Esophagus muscularis mucosa (tissue), 4 donors: Measurements from ENCODE around the gene DAB1. TPM values are rescaled to one million over a fixed set of nuclear protein-coding genes. Genes with fewer than 3 reads are reported as not detected.

Source experiments
- DNase-seq: peaks from one replicate; pipeline ENCODE4 v3.0.0-alpha.2; 2017; ENCODE audit errors: extremely low spot score
- H3K27ac ChIP-seq, 4 donors: fragments of 200-600 bp; sonication (generic); replicated peaks in 1 of 4; 1 replicate in 3 of 4; 2 replicates in 1 of 4; pipeline ENCODE4 v1.5.1; 2016 to 2019; ENCODE audit warnings: mild to moderate bottlenecking in 1 of 4
- H3K27me3 ChIP-seq, 4 donors: fragments of 200-600 bp; sonication (generic); one replicate each; pipeline versions ENCODE4 v1.5.1 to v1.6.0; 2016 to 2019
- H3K36me3 ChIP-seq, 4 donors: fragments of 200-600 bp; sonication (generic); one replicate each; pipeline ENCODE4 v1.5.1; 2016 to 2019
- H3K4me1 ChIP-seq, 4 donors: fragments of 200-600 bp; sonication (generic); one replicate each; pipeline ENCODE4 v1.5.1; 2016 to 2019
- H3K4me3 ChIP-seq, 4 donors: fragments of 200-600 bp; sonication (generic); 1 replicate in 2 of 4; 2 replicates in 2 of 4; pipeline ENCODE4 v1.5.1; 2016 to 2019; ENCODE audit warnings: mild to moderate bottlenecking in 4 of 4, moderate library complexity in 1 of 4
- H3K9me3 ChIP-seq, 4 donors: fragments of 200-600 bp; sonication (generic); 1 replicate in 3 of 4; 2 replicates in 1 of 4; pipeline ENCODE4 v1.5.1; 2016 to 2019
- CTCF ChIP-seq, 3 experiments: fragments of 200-600 bp in 2 of 3; fragments of 450-650 bp in 1 of 3; sonication (generic) in 2 of 3; IDR thresholded peaks; one replicate each; pipeline ENCODE4 v1.5.1; 2017 to 2019; ENCODE audit warnings: antibody characterized with exemption in 3 of 3, mild to moderate bottlenecking in 2 of 3, moderate library complexity in 1 of 3
- EP300 ChIP-seq: sonication (generic); formaldehyde crosslinking; IDR thresholded peaks from one replicate; pipeline ENCODE4 v1.6.1; 2017; ENCODE audit warnings: antibody characterized with exemption
- POLR2A ChIP-seq: fragments of 450-650 bp; IDR thresholded peaks from one replicate; pipeline ENCODE4 v1.6.1; 2017; ENCODE audit warnings: antibody characterized with exemption, moderate library complexity, mild to moderate bottlenecking, low read depth
- POLR2AphosphoS5 ChIP-seq, 2 donors: sonication (generic); formaldehyde crosslinking; IDR thresholded peaks; one replicate each; pipeline ENCODE4 v1.6.1; 2017; ENCODE audit warnings: antibody characterized with exemption in 2 of 2
- WGBS: methylation state at CpG from one replicate; pipeline ENCODE4 v1.1.5; 2018; 5-methylcytosine and 5-hydroxymethylcytosine counted together
- intact Hi-C: fragments of 100-400 bp; cut with DNase I; formaldehyde crosslinking; loops from one replicate; pipeline ENCODE4 v1.15.1; 2023
- total RNA-seq, 4 donors: library from RNA; depleted of rRNA; stranded (reverse); fragments of >200 nt; gene quantifications; one replicate each; pipeline versions ENCODE4 v1.1.0 to v1.2.1, GENCODE V29; 2016

Gene DAB1
- total RNA-seq, 4 donors from 2014 or later: 0.26 to 1.3 (median 0.37) TPM

- Histone ChIP-seq H3K27me3 (no peaks in the 10 kb centered on the region), H3K27ac (no peak overlapping the region), H3K4me3 (no peak overlapping the region), H3K4me1 (no peaks in the 10 kb centered on the region), H3K9me3 (no peaks in the 10 kb centered on the region), H3K36me3 (no peaks in the 10 kb centered on the region)
- intact Hi-C loops: no loop called here
- WGBS: 57% methylated on average over 1 of the region's 1 CpG
- TF ChIP-seq POLR2A (no peak), EP300 (no peak), CTCF (IDR thresholded peaks at IDR 0.05) (no peak), POLR2AphosphoS5 (IDR thresholded peaks at IDR 0.05) (no peak)
- DNase-seq: no peak
Measured at GRCh38 chr1:57384901-57385300, 39.0 kb downstream of the DAB1 start.

- H3K4me1 ChIP-seq: no peaks in the 10 kb centered on the region
- intact Hi-C loops: no loop called here
- 90% methylated on average over 4 of the region's 4 CpGs for WGBS
- H3K36me3 ChIP-seq: no peaks in the 10 kb centered on the region
- TF ChIP-seq POLR2A: no peak
- no peak for TF ChIP-seq EP300
- no peak for TF ChIP-seq POLR2AphosphoS5 (IDR thresholded peaks at IDR 0.05)
- TF ChIP-seq CTCF (IDR thresholded peaks at IDR 0.05): no peak
- no peaks in the 10 kb centered on the region for H3K9me3 ChIP-seq
- no peaks in the 10 kb centered on the region for H3K27me3 ChIP-seq
- DNase-seq: no peak
- no peak overlapping the region for H3K27ac ChIP-seq
- no peak overlapping the region for H3K4me3 ChIP-seq
Measured at GRCh38 chr1:57384284-57384683, 39.6 kb downstream of the DAB1 start.

DNA sequence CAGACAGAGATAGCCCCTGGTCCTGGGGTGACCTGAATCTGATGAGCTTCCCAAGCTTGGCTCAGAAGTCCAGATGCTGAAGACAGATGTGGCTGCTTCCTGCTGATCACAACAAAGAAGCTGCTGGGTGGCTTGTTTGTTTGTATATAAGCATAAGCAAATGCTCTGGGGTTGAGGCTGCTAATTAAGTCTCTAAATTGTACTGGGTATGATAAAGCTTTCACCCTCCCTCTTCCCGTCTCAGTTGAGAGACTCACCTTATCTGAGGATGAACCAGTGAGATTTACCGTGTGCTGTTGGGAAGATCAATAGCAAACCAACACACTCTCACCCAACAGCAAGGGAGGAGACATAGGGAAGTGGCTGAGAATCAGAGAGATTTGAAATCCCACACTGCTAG is 42.0 kb downstream of the DAB1 start:
- TF ChIP-seq POLR2A (no peak), EP300 (no peak), POLR2AphosphoS5 (IDR thresholded peaks at IDR 0.05) (no peak), CTCF (IDR thresholded peaks at IDR 0.05) (no peak)
- H3K9me3 ChIP-seq: no peaks in the 10 kb centered on the region
- H3K36me3 ChIP-seq: no peaks in the 10 kb centered on the region
- no peak overlapping the region for H3K27ac ChIP-seq
- H3K27me3 ChIP-seq: no peaks in the 10 kb centered on the region
- 68% methylated on average over 2 of the region's 2 CpGs for WGBS
- intact Hi-C loops: no loop called here
- no peaks in the 10 kb centered on the region for H3K4me1 ChIP-seq
- no peak overlapping the region for H3K4me3 ChIP-seq
- DNase-seq: no peak

GRCh38 chr1:57381426-57381825 is 42.4 kb downstream of the DAB1 start:
- Histone ChIP-seq H3K4me3 (no peak overlapping the region), H3K27ac (no peak overlapping the region), H3K27me3 (no peaks in the 10 kb centered on the region), H3K9me3 (no peaks in the 10 kb centered on the region), H3K4me1 (no peaks in the 10 kb centered on the region), H3K36me3 (no peaks in the 10 kb centered on the region)
- TF ChIP-seq POLR2A: no peak
- no peak for TF ChIP-seq CTCF (IDR thresholded peaks at IDR 0.05)
- TF ChIP-seq POLR2AphosphoS5 (IDR thresholded peaks at IDR 0.05): no peak
- no peak for TF ChIP-seq EP300
- intact Hi-C loops: no loop called here
- no peak for DNase-seq
- WGBS: 87% methylated on average over 4 of the region's 4 CpGs

GRCh38 chr1:57380923-57381322 is 42.9 kb downstream of the DAB1 start:
- H3K4me3 ChIP-seq: no peak overlapping the region
- H3K27me3 ChIP-seq: no peaks in the 10 kb centered on the region
- H3K27ac ChIP-seq: no peak overlapping the region
- no peaks in the 10 kb centered on the region for H3K4me1 ChIP-seq
- TF ChIP-seq EP300: no peak
- TF ChIP-seq POLR2A: no peak
- no peak for TF ChIP-seq POLR2AphosphoS5 (IDR thresholded peaks at IDR 0.05)
- TF ChIP-seq CTCF (IDR thresholded peaks at IDR 0.05): no peak
- intact Hi-C loops: no loop called here
- H3K9me3 ChIP-seq: no peaks in the 10 kb centered on the region
- WGBS: 90% methylated on average over 3 of the region's 3 CpGs
- H3K36me3 ChIP-seq: no peaks in the 10 kb centered on the region
- DNase-seq: no peak
